IPS DF 4.7 (cell line): ENCODE data around the gene TBC1D22A.
"Not testable (repeated sequence)": the region's sequence is repeated elsewhere in the genome, so short reads cannot be mapped to it uniquely, and the experiment has no call there.

Experiments
- DNase-seq: peaks from one replicate; pipeline ENCODE4 v3.0.0-alpha.2; 2013; ENCODE audit warnings: low spot score; ENCODE audit errors: extremely low read depth

Gene TBC1D22A

GRCh38 chr22:47115518-47115890 lies 353.1 kb downstream of the TBC1D22A start:
- DNase-seq: no peak

- no peak for DNase-seq
Observed at GRCh38 chr22:47115921-47116320, 353.5 kb downstream of the TBC1D22A start.

- no peak for DNase-seq
Observed at GRCh38 chr22:47116426-47117341, 354.2 kb downstream of the TBC1D22A start.

GRCh38 chr22:47117442-47117841 lies 355.0 kb downstream of the TBC1D22A start:
- not testable (repeated sequence) for DNase-seq

GRCh38 chr22:47119181-47119580 lies 356.7 kb downstream of the TBC1D22A start:
- DNase-seq: no peak

- no peak for DNase-seq
Observed at GRCh38 chr22:47120399-47120798, 357.9 kb downstream of the TBC1D22A start.

GRCh38 chr22:47121791-47122190 lies 359.3 kb downstream of the TBC1D22A start:
- no peak for DNase-seq

GRCh38 chr22:47122441-47123000 lies 360.1 kb downstream of the TBC1D22A start:
- DNase-seq: no peak

GRCh38 chr22:47123006-47123826 lies 360.8 kb downstream of the TBC1D22A start:
- DNase-seq: no peak

- no peak for DNase-seq
Observed at GRCh38 chr22:47123827-47124442, 361.5 kb downstream of the TBC1D22A start.

GRCh38 chr22:47124451-47124881 lies 362.0 kb downstream of the TBC1D22A start:
- DNase-seq: no peak

- no peak for DNase-seq
Observed at GRCh38 chr22:47124961-47125360, 362.5 kb downstream of the TBC1D22A start.

GRCh38 chr22:47125603-47126002 lies 363.2 kb downstream of the TBC1D22A start:
- DNase-seq: no peak

- DNase-seq: no peak
Observed at GRCh38 chr22:47126344-47126811, 363.9 kb downstream of the TBC1D22A start.

- no peak for DNase-seq
Observed at GRCh38 chr22:47127441-47127871, 365.0 kb downstream of the TBC1D22A start.

- DNase-seq: no peak
Observed at GRCh38 chr22:47128216-47128615, 365.8 kb downstream of the TBC1D22A start.

GRCh38 chr22:47128622-47129215 lies 366.3 kb downstream of the TBC1D22A start:
- DNase-seq: no peak

- no peak for DNase-seq
Observed at GRCh38 chr22:47129902-47130635, 367.6 kb downstream of the TBC1D22A start.

GRCh38 chr22:47130883-47131631 lies 368.6 kb downstream of the TBC1D22A start:
- no peak for DNase-seq
